NCI-H2107 treated with DMSO at 0.1 percent for 48 hours (cell line): ENCODE measurements around the gene GCDH.
A peak's percentile ranks its signal among the peaks of the same experiment; 100 is the strongest.
"Not testable (repeated sequence)": the region's sequence is repeated elsewhere in the genome, so short reads cannot be mapped to it uniquely, and the experiment has no call there.

ENCODE experiments used
- DNase-seq: peaks from one replicate; lab custom pipeline; 2025; ENCODE audit not compliant: unreplicated experiment; lab: John Stamatoyannopoulos, UW

The GCDH gene

GRCh38 chr19:12890787-12891552 lies at the start of gene GCDH:
TSS of gene GCDH (plus strand) at chr19:12891160. CDS start at chr19:12891305, 145 bp downstream.
- DNase-seq: peak; percentile 98

GRCh38 chr19:12842511-12842910 lies 48.4 kb upstream of the GCDH start:
- DNase-seq: no peak

GRCh38 chr19:12843328-12843727 lies 47.6 kb upstream of the GCDH start:
- DNase-seq: no peak

- no peak for DNase-seq
Measured at GRCh38 chr19:12843999-12844732, 46.8 kb upstream of the GCDH start.

- DNase-seq: not testable (repeated sequence)
Measured at GRCh38 chr19:12846613-12847012, 44.3 kb upstream of the GCDH start.

GRCh38 chr19:12847159-12848139 lies 43.5 kb upstream of the GCDH start:
- DNase-seq: peak; percentile 23

GRCh38 chr19:12856653-12857052 lies 34.3 kb upstream of the GCDH start:
- no peak for DNase-seq

GRCh38 chr19:12858041-12858928 lies 32.7 kb upstream of the GCDH start:
- DNase-seq: no peak

- DNase-seq: no peak
Measured at GRCh38 chr19:12859546-12859945, 31.4 kb upstream of the GCDH start.

GRCh38 chr19:12864143-12864542 lies 26.8 kb upstream of the GCDH start:
- no peak for DNase-seq

- DNase-seq: no peak
Measured at GRCh38 chr19:12864721-12865715, 25.9 kb upstream of the GCDH start.

GRCh38 chr19:12865746-12866415 lies 25.1 kb upstream of the GCDH start:
- DNase-seq: no peak

- no peak for DNase-seq
Measured at GRCh38 chr19:12866416-12867119, 24.4 kb upstream of the GCDH start.

GRCh38 chr19:12867120-12868099 lies 23.6 kb upstream of the GCDH start:
- no peak for DNase-seq

- DNase-seq: no peak
Measured at GRCh38 chr19:12868540-12869112, 22.3 kb upstream of the GCDH start.

GRCh38 chr19:12871681-12872080 lies 19.3 kb upstream of the GCDH start:
- DNase-seq: no peak
